ENCODE data around the gene MSN.

- TF ChIP-seq EZH2 (IDR thresholded peaks at IDR 0.05): no peak
- no peak for TF ChIP-seq POLR2AphosphoS5 (IDR thresholded peaks at IDR 0.05; ENCODE audit: borderline replicate concordance, low read depth, low read length)
- no peak for TF ChIP-seq FOXP2 (optimal IDR thresholded peaks at IDR 0.05; ENCODE audit: control extremely low read depth, extremely low read length, insufficient read depth)
Measured at GRCh38 chrX:65757943-65758342, 90.5 kb downstream of the MSN start.
